HEK293 (cell line): ENCODE data around the gene AHRR.

Experiments used
- CTCF ChIA-PET: fragments of 350-600 bp; formaldehyde crosslinking; extraction: SDS; loops from one replicate; lab custom pipeline; 2021; ENCODE audit warnings: antibody characterized with exemption; lab: Yijun Ruan, JAX
- POLR2A ChIA-PET: fragments of 300-600 bp; formaldehyde crosslinking; extraction: SDS; loops from one replicate; lab custom pipeline; 2020; ENCODE audit warnings: antibody characterized with exemption, inconsistent platforms; lab: Yijun Ruan, JAX
- H3K27ac ChIP-seq: fragments of 200-500 bp; sonication (Bioruptor generic); 2 replicates; pipeline ENCODE4 v1.5.1; 2014; ENCODE audit warnings: low read depth, low read length, control low read depth, inconsistent platforms; ENCODE audit errors: extremely low read depth
- H3K36me3 ChIP-seq, 2 experiments: fragments of 200-500 bp in 1 of 2; sonication (Bioruptor generic) in 1 of 2; 1 replicate in 1 of 2; 2 replicates in 1 of 2; pipeline ENCODE4 v1.5.1; 2014 to 2017; ENCODE audit warnings: inconsistent platforms in 2 of 2, low read length in 2 of 2; ENCODE audit not compliant: control insufficient read depth in 2 of 2, insufficient read depth in 1 of 2
- H3K4me1 ChIP-seq: fragments of 200-500 bp; sonication (Bioruptor generic); 2 replicates; pipeline ENCODE4 v1.5.1; 2014; ENCODE audit warnings: mild to moderate bottlenecking, low read length, inconsistent platforms; ENCODE audit not compliant: control insufficient read depth, insufficient read depth
- H3K4me3 ChIP-seq: 2 replicates; pipeline ENCODE4 v1.5.1; 2011; ENCODE audit warnings: low read depth, mild to moderate bottlenecking, control low read depth, low read length, moderate library complexity
- H3K9me3 ChIP-seq: fragments of 200-500 bp; sonication (Bioruptor generic); 2 replicates; pipeline ENCODE4 v1.5.1; 2014; ENCODE audit warnings: low read depth, low read length, inconsistent platforms; ENCODE audit not compliant: control insufficient read depth, insufficient read depth
- GLI2 ChIP-seq: fragments of 450-650 bp; formaldehyde crosslinking; IDR thresholded peaks from 2 replicates; pipeline ENCODE4; 2017; ENCODE audit warnings: missing biosample characterization, missing genetic modification characterization, low read depth, borderline replicate concordance
- GLIS1 ChIP-seq: fragments of 450-650 bp; formaldehyde crosslinking; IDR thresholded peaks from 2 replicates; pipeline ENCODE4 v1.5.1; 2016; ENCODE audit warnings: missing biosample characterization, missing genetic modification characterization
- IKZF3 ChIP-seq: fragments of 450-650 bp; IDR thresholded peaks from 2 replicates; pipeline ENCODE4 v1.5.0; 2018; ENCODE audit warnings: missing biosample characterization, mild to moderate bottlenecking, missing genetic modification characterization, moderate library complexity
- PRDM10 ChIP-seq: fragments of 450-650 bp; formaldehyde crosslinking; IDR thresholded peaks from 2 replicates; pipeline ENCODE4 v1.5.1; 2016; ENCODE audit warnings: missing biosample characterization, missing genetic modification characterization
- PRDM6 ChIP-seq: fragments of 450-650 bp; formaldehyde crosslinking; IDR thresholded peaks from 2 replicates; pipeline ENCODE4 v1.5.1; 2017; ENCODE audit warnings: missing biosample characterization, missing genetic modification characterization
- REPIN1 ChIP-seq: fragments of 450-650 bp; formaldehyde crosslinking; IDR thresholded peaks from 2 replicates; pipeline ENCODE4 v1.5.1; 2017; ENCODE audit warnings: missing biosample characterization, missing genetic modification characterization, low read depth
- SP2 ChIP-seq: fragments of 450-650 bp; formaldehyde crosslinking; IDR thresholded peaks from 2 replicates; pipeline ENCODE4 v1.5.1; 2016; ENCODE audit warnings: missing biosample characterization, missing genetic modification characterization
- SP3 ChIP-seq: fragments of 450-650 bp; formaldehyde crosslinking; IDR thresholded peaks from 2 replicates; pipeline ENCODE4 v1.5.1; 2016; ENCODE audit warnings: missing biosample characterization, missing genetic modification characterization
- ZBTB20 ChIP-seq: fragments of 450-650 bp; formaldehyde crosslinking; IDR thresholded peaks from 2 replicates; pipeline ENCODE4 v1.5.1; 2016; ENCODE audit warnings: missing biosample characterization, missing genetic modification characterization
- ZEB2 ChIP-seq: fragments of 450-650 bp; formaldehyde crosslinking; IDR thresholded peaks from 2 replicates; pipeline ENCODE4 v1.5.1; 2016; ENCODE audit warnings: missing biosample characterization, missing genetic modification characterization
- ZFHX2 ChIP-seq: fragments of 450-650 bp; formaldehyde crosslinking; conservative IDR thresholded peaks from 2 replicates; pipeline ENCODE4 v1.5.1; 2016; ENCODE audit warnings: missing biosample characterization, missing genetic modification characterization
- ZNF239 ChIP-seq: fragments of 450-650 bp; formaldehyde crosslinking; IDR thresholded peaks from 2 replicates; pipeline ENCODE4 v1.5.1; 2016; ENCODE audit warnings: missing biosample characterization, missing genetic modification characterization
- ZNF24 ChIP-seq: fragments of 450-650 bp; formaldehyde crosslinking; IDR thresholded peaks from 2 replicates; pipeline ENCODE4 v1.5.1; 2016; ENCODE audit warnings: missing biosample characterization, missing genetic modification characterization
- ZNF324 ChIP-seq: fragments of 450-650 bp; formaldehyde crosslinking; IDR thresholded peaks from 2 replicates; pipeline ENCODE4 v1.5.1; 2016; ENCODE audit warnings: missing biosample characterization, missing genetic modification characterization
- ZNF514 ChIP-seq: fragments of 450-650 bp; formaldehyde crosslinking; IDR thresholded peaks from 2 replicates; pipeline ENCODE4 v1.5.1; 2016; ENCODE audit warnings: missing biosample characterization, missing genetic modification characterization
- ZNF549 ChIP-seq: fragments of 450-650 bp; IDR thresholded peaks from 2 replicates; pipeline ENCODE4 v1.5.1; 2018; ENCODE audit warnings: missing biosample characterization, missing genetic modification characterization, mild to moderate bottlenecking, inconsistent platforms, moderate library complexity
- ZNF692 ChIP-seq: fragments of 450-650 bp; formaldehyde crosslinking; IDR thresholded peaks from 2 replicates; pipeline ENCODE4 v1.5.1; 2016; ENCODE audit warnings: missing biosample characterization, missing genetic modification characterization
- ZNF843 ChIP-seq: fragments of 450-650 bp; formaldehyde crosslinking; IDR thresholded peaks from 2 replicates; pipeline ENCODE4 v1.5.1; 2016; ENCODE audit warnings: missing biosample characterization, missing genetic modification characterization
- TF ChIP-seq, protein P1 (sequence below): fragments of 450-650 bp; formaldehyde crosslinking; IDR thresholded peaks from 2 replicates; pipeline ENCODE4 v1.5.1; 2016; ENCODE audit warnings: missing biosample characterization, missing genetic modification characterization
- TF ChIP-seq, protein P2 (sequence below): fragments of 450-650 bp; formaldehyde crosslinking; IDR thresholded peaks from 2 replicates; pipeline ENCODE4 v1.5.1; 2016; ENCODE audit warnings: missing biosample characterization, missing genetic modification characterization

The AHRR gene

GRCh38 chr5:471750-472058 lies 150.2 kb downstream of the AHRR start:
- H3K4me3 ChIP-seq = peak overlapping the region; percentile 63
- H3K36me3 ChIP-seq = peaks cover 4 to 21% of the 10 kb centered on the region in 2 experiments; a peak in 2 of 3 replicates
- H3K4me1 ChIP-seq = peaks cover 11% of the 10 kb centered on the region
- ChIA-PET POLR2A (interaction anchor here (1.0 to 3.4 kb wide), 4 partner anchors 25 to 198 kb away, joined by 4 to 17 read pairs (median 9); partner anchors contain the start of gene CEP72), CTCF (no interaction called here)
- no peaks in the 10 kb centered on the region for H3K9me3 ChIP-seq
- H3K27ac ChIP-seq = peak overlapping the region; percentile 95
- TF ChIP-seq ZNF239 (tag by site-specific recombination) = no peak
- 0 out of 2 replicates have a peak, but pooled peaks have one; percentile 2 for TF ChIP-seq IKZF3 (tag by site-specific recombination)

GRCh38 chr5:472076-472655 lies 150.7 kb downstream of the AHRR start:
- CTCF ChIA-PET = interaction anchor here (0.5 kb wide), 1 partner anchor 284 kb away, joined by 3 read pairs; no protein-coding TSS in a partner anchor
- Histone ChIP-seq H3K36me3 (peaks cover 4 to 17% of the 10 kb centered on the region in 2 experiments; a peak in 2 of 3 replicates), H3K9me3 (no peaks in the 10 kb centered on the region), H3K4me1 (peaks cover 11% of the 10 kb centered on the region), H3K4me3 (peak overlapping the region; percentile 63), H3K27ac (peak overlapping the region; percentile 95)
- POLR2A ChIA-PET = interaction anchor here (0.6 to 3.4 kb wide), 5 partner anchors 26 to 198 kb away, joined by 4 to 17 read pairs (median 6); partner anchors contain the start of gene CEP72
- TF ChIP-seq SP2 (tag by site-specific recombination) = peak; percentile 64
- TF ChIP-seq, protein P1, sequence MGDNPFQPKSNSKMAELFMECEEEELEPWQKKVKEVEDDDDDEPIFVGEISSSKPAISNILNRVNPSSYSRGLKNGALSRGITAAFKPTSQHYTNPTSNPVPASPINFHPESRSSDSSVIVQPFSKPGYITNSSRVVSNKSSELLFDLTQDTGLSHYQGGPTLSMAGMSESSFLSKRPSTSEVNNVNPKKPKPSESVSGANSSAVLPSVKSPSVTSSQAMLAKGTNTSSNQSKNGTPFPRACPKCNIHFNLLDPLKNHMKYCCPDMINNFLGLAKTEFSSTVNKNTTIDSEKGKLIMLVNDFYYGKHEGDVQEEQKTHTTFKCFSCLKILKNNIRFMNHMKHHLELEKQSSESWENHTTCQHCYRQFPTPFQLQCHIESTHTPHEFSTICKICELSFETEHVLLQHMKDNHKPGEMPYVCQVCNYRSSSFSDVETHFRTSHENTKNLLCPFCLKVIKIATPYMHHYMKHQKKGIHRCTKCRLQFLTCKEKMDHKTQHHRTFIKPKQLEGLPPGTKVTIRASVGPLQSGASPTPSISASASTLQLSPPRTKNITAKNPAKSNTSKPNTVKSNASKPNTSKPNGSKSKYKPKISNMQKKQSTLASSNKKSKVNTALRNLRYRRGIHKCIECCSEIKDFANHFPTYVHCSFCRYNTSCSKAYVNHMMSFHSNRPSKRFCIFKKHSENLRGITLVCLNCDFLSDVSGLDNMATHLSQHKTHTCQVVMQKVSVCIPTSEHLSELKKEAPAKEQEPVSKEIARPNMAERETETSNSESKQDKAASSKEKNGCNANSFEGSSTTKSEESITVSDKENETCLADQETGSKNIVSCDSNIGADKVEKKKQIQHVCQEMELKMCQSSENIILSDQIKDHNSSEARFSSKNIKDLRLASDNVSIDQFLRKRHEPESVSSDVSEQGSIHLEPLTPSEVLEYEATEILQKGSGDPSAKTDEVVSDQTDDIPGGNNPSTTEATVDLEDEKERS (tag by site-specific recombination) = no peak
- TF ChIP-seq ZNF549 (tag by site-specific recombination) = no peak
- TF ChIP-seq ZNF843 = no peak
- no peak for TF ChIP-seq PRDM6 (tag by site-specific recombination)
- peak; percentile 62 for TF ChIP-seq GLIS1
- no peak for TF ChIP-seq ZNF324 (tag by site-specific recombination)
- TF ChIP-seq ZEB2 (tag by site-specific recombination) = peak; percentile 61; the same call in 1 of the 2 replicates
- peak; percentile 77 for TF ChIP-seq ZFHX2 (tag by site-specific recombination)
- TF ChIP-seq ZNF692 (tag by site-specific recombination) = peak; percentile 100
- TF ChIP-seq REPIN1 = peak; percentile 8; the same call in 1 of the 2 replicates
- TF ChIP-seq SP3 (tag by site-specific recombination) = peak; percentile 27; the same call in 1 of the 2 replicates
- TF ChIP-seq GLI2 (tag by site-specific recombination) = no peak
- no peak for TF ChIP-seq ZNF514 (tag by site-specific recombination)
- no peak for TF ChIP-seq ZNF24 (tag by site-specific recombination)
- TF ChIP-seq PRDM10 (tag by site-specific recombination) = 0 out of 2 replicates have a peak, but pooled peaks have one; percentile 9
- TF ChIP-seq ZBTB20 (tag by site-specific recombination) = peak; percentile 67; the same call in 1 of the 2 replicates
- TF ChIP-seq, protein P2, sequence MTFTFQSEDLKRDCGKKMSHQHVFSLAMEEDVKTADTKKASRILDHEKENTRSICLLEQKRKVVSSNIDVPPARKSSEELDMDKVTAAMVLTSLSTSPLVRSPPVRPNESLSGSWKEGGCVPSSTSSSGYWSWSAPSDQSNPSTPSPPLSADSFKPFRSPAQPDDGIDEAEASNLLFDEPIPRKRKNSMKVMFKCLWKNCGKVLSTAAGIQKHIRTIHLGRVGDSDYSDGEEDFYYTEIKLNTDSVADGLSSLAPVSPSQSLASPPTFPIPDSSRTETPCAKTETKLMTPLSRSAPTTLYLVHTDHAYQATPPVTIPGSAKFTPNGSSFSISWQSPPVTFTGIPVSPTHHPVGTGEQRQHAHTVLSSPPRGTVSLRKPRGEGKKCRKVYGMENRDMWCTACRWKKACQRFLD = no peak
